Retina (tissue), 1 donor: ENCODE results near the gene SYNE4.
"Not testable (repeated sequence)": the region's sequence is repeated elsewhere in the genome, so short reads cannot be mapped to it uniquely, and the experiment has no call there.

ENCODE experiments used
- DNase-seq: peaks from one replicate; pipeline ENCODE4 v3.0.0-alpha.2; 2016

SYNE4 gene, protein sequence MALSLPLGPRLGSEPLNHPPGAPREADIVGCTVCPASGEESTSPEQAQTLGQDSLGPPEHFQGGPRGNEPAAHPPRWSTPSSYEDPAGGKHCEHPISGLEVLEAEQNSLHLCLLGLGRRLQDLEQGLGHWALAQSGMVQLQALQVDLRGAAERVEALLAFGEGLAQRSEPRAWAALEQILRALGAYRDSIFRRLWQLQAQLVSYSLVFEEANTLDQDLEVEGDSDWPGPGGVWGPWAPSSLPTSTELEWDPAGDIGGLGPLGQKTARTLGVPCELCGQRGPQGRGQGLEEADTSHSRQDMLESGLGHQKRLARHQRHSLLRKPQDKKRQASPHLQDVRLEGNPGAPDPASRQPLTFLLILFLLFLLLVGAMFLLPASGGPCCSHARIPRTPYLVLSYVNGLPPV

DNA sequence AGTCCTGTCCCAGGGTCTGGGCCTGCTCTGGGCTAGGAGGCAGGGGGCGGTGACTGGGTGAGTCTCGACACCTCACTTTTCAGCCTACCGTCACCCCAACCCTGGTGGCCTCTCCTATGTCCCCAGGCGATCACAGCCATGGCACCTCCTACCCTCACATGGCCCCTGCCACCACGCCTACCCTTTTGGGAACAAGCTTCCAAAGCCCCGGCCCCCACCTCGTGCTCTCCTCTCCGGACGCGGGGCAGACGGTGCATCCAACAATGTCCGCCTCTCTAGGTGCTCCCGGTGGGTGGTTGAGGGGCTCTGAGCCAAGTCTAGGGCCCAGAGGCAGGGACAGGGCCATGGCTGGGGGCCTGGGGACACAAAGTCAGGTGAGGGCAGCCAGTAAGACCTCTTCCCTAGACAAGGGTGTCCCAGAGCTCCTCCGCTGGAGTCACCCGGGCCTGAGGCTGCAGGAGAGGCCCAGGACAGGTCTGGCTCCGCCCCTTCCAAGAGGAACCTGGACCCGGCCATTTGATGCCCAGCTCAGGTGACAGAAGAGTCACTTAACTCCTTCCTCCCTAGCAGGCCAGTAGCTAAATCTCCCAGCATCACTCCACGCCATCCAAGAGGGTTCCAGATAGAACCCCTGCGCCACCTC, at the start of gene SYNE4:
Gene SYNE4 (minus strand): TSS at position 478 of the 643 bp plus-strand sequence. CDS start 132 bp downstream, at position 346.
- no peak for DNase-seq

DNA sequence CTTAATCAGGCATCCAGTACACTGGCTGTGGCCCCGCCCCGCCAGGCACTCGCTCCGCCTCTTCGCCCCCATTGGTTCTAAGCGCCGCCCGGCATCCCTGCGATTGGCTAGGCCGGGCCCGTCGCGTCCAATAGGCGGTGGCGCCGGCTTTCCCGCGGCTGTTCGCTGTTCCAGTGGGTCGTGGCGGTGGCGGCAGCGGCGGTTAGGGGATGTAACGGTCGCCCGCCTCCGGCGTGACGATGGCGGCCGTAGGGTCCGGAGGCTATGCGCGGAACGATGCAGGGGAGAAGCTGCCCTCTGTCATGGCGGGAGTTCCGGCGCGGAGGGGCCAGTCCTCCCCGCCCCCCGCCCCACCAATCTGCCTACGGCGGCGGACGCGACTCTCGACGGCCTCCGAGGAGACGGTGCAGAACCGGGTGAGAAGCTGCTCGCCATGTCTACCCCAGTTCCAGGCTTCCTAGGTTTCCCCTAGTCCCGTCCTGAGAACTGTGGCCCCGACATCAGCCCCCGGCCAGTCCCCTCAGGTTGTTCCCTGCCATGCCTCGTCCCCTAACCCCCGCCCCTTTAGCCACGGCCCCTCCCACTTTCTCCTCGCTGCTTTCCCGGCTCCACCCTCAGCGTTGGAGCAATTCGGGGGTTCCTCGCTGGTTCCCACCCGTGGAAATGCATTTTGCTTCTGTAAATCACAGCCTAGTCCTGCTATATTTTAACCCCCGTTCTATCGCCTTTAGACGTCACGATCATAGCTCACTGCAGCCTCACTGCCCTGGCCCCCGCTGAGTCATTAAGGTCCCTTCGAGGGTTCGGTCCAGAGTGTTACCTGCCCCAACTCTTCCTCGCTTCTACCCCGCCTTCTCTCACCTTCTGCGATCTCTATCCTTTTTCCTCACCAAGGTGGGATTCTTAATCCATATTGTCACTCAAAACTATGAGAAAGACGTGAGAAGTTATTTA, 46.4 kb upstream of the SYNE4 start, which contains the start of gene WDR62:
Gene WDR62 (plus strand): TSS at position 165 of the 954 bp plus-strand sequence. CDS start 75 bp downstream, at position 240.
- peak; percentile 99 for DNase-seq

DNA sequence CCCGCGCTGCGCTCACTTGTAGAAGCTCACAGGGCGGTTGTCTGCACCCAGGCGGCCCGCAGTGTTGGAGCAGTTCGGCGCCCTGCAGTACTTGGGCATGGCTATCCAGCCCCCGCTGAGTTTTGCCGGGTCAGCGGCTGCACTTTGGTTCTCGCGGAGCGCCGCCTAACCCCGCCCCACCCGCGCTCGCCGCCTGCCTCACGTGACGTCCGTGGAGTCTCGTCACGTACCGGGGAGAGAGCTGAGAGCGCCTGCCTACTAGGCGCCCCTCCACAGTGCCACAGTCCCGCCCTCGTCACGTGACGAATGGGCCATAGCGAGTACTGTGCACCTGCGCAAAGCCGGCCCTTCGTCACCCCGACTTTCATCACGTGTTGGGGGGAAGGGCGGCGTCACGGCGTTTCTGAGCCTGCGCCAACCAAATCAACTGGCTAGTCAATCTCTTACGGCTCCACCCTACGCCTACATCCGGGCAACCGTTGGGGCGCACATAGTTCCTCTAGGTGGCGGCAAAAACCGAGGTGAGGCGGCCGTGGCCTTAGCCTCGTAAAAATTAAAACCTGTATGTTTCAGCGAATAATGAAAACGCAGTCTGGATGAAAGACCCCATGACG, 45.6 kb upstream of the SYNE4 start, which contains the start of gene THAP8:
Gene THAP8 (minus strand): TSS at position 167 of the 614 bp plus-strand sequence. CDS start 68 bp downstream, at position 99.
- peak; percentile 100 for DNase-seq

DNA sequence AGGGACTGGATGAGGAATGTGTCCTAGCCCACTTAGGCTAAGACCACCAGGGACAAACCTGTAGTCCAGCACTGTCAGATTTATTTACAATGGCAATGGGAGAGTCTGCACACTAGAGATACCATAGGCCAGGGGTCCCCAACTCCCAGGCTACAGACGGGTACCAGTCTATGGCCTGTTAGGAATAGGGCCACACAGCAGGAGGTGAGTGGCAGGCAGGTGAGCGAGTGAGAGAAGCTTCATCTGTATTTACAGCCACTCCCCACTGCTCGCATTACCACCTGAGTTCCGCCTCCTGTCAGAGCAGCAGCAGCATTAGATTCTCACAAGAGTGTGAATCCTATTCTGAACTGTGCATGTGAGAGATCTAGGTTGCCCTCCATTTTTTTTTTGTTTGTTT, 43.0 kb upstream of the SYNE4 start:
- DNase-seq, result no peak

DNA sequence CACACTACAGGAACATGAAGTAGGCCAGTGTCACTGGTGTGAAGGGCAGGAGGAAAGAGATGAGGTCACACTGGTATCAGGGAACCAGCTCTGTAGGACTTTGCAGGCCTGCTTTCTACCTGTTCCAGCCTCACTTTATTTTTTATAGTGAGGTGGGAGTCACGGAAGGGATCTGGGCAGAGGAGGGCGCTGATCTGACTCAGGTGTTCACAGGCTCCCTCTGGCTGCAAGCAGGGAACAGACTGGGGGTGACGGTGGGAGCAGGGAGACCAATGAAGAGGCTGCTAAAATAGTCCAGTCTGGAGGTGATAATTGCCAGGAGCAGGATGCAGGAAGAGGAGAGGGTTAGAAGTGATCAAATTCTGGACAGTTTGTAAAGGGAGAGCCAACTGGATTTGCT, 42.6 kb upstream of the SYNE4 start:
- no peak for DNase-seq

DNA sequence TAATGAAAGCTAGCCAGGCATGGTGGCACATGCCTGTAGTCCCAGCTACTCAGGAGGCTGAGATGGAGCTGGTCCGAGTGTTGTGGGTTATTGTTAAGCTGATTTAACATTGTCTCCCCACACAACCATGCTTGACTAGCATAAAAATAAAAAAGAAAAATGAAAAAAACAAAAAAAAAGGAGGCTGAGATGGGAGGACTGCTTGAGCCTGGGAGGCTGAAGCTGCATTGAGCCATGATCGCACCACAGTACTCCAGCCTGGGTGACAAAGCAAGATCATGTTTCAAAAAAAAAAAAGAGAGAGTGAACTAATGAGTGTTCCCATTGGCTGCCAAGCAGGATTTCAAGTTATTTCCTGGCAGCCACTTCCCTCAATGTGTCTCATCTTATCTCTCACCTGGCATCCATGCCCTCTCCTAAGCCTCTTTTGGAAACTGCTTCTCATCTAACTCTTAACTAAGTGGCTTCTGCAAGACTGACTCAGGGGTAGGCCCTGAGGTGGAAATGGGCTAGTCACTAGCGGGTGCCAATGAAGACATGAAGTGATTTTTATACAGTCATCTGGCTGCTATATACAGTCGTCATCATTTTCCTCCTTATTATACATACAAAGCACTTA, 40.6 kb upstream of the SYNE4 start:
- no peak for DNase-seq

DNA sequence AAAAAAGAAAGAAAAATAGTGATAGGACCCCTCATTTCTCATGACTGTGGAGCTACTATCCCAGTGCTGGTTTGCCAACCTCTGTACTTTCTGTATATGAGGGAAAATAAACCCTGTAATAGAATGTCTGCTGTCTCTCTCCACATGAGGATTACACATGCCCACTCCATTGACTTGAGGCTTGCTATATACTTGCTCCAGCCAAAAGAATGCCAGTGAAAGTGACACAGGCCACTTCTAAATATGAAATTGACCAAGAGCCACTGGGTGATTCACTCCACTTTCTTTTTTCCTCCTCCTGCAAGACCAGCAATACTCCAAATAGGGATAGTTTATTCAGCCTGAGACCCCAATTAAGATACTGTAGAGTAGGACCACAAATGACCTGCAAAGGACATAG, 39.2 kb upstream of the SYNE4 start:
- DNase-seq, result no peak

DNA sequence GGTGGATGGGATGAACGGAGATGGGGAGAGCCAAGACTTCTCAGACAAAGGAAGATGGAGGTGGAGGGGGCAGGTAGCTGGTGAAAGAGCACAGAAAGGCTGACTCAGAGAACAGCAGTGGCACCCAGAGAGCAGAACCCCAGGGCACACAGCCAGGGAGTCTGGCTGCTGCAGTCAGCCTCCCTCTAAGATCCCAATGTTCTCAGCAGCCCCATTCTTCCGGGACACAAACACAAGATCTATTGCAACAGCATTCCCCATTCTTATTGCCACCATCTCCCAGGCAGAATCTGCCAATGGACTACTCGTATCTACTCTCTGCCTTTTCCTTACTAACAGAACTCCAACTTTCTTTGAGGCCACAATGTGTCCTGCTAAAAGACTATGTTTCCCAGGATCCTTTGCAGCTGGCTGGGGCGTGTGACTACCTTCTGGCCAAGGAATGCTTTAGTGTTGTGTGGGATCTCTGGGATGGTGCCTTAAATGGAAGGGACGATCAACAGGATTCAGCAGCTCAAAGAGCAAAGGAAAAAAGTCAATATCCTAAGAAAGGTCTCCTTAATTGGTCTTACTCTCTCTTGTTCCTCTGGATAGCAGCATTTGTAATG, 37.9 kb upstream of the SYNE4 start:
- no peak for DNase-seq

DNA sequence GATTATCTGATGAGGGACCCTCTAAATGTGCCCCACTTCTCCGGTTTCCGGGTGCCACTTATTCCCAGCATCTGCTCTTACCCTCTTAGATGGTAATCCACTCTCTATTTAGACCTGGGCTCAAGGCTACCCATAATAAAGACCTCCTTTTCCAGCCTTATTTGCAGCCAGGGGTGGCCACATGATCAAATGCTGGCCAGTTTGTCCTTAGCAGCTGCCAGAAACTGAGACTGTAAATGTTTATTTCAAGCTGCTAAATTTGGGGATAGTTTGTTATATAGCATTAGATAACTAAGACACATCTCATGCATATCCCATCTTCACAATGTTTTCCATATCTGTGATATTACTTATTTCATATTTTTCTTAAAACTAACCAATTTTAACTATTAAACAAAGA, 35.3 kb upstream of the SYNE4 start:
- no peak for DNase-seq

DNA sequence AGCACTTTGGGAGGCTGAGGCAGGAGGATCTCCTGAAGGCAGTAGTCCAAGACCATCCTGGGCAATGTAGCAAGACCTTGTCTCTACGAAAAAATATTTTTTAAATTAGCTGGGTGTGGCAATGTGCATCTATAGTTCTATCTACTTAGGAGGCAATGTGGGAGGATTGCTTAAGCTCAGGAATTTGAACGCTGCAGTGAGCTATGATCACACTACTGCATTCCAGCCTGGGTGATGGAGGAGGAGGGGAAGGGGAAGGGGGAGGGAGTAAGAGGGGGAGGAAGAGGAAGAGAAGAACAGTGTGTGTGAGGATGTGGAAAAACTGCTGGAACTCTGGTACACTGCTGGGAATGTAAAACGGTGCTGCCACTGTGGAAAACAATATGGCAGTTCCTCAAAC, 33.2 kb upstream of the SYNE4 start:
- no peak for DNase-seq

DNA sequence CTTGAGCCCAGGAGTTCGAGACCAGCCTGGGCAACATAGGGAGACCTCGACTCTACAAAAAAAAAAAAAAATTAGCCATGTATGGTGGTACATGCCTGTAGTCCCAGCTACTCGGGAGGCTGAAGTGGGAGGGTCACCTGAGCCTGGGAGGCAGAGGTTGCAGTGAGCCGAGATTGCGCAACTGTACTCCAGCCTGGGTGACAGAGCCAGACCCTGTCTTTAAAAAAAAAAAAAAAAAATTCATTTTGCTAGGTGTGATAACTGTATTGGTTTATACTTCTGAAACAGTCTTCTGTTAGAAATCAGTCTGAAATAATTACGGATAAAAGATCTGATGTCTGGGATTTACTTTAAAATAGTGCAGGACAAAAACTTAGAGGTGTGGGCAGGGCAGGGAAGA, 32.5 kb upstream of the SYNE4 start:
- DNase-seq, result not testable (repeated sequence)

DNA sequence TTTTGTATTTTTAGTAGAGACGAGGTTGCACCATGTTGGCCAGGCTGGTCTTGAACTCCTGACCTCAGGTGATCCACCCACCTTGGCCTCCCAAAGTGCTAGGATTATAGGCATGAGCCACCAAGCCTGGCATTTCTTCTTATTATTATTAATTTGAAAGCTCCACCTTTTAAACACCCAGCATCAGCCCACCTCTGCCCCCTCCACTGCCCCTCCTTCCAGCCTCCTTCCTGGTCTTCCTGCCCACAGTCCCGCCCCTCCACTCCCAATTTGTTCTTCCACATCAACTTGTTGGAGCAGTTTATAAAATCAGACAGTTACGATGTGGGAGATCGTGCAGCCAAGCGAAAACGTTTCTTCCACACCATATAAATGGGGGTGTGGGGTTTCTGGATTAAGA, 31.9 kb upstream of the SYNE4 start:
- DNase-seq, result no peak

DNA sequence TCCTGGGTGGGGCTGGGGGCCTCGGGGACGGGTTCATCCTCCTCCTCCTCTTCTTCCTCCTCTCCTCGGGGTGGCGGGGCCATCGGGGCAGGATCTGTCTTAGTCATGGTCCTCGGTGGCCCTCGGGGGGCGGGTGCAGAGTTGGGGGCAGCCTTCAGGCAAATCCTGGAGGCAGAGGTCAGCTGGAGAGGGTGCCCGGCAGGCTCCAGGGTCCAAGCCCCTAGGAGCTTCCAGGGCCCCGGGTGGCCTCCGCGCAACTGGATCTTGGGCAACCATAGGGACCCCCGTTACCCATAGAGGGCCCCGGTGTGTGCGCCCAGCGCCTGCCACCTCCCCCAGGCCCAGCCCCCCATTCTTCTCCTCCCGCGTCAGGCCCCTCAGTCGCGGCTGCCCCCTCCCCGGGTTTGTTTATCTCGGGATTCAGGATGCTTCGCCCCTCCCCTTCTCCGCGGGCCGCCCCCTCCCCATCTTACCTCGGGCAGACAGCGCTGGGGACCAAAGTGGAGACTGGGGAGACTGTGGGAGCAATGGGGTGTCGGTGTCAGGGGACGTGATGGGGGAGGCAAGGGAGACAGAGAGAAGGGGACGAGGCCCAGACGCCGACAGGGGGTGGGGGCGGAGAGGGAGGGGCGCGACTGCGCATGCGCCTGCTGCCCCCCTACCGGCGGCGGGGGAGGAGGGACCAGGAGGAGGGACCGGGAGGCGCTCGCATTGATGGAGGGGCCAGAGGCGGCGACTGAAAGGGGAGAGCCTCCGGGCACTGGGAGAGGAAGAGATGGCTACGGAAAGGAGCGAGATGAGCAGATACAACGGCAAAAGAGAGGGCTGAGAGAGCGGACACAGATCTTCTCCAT, 23.9 kb upstream of the SYNE4 start, which contains the start of gene CLIP3:
Gene CLIP3 (minus strand): TSS at position 623 of the 854 bp plus-strand sequence. CDS start 516 bp downstream, at position 107.
- peak; percentile 79 for DNase-seq

DNA sequence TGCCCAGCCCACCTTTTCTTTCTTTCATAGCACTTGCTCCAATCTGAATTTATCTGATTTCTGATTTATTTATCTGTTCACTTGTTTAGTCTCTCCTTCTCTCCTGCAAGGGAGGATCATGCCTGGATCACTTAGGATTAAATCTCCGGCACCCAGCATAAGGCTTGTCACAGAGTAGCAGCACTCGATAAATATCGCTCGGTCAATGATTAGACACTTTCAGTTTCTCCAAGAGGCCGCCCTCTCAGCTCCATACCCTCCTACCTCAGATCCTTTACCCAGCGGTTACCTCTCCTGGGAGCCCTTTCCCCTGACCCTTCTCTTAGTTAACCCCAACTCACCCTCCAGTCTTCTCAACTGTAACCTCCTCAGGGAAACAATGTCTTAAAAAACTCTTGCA, 22.7 kb upstream of the SYNE4 start:
- no peak for DNase-seq

DNA sequence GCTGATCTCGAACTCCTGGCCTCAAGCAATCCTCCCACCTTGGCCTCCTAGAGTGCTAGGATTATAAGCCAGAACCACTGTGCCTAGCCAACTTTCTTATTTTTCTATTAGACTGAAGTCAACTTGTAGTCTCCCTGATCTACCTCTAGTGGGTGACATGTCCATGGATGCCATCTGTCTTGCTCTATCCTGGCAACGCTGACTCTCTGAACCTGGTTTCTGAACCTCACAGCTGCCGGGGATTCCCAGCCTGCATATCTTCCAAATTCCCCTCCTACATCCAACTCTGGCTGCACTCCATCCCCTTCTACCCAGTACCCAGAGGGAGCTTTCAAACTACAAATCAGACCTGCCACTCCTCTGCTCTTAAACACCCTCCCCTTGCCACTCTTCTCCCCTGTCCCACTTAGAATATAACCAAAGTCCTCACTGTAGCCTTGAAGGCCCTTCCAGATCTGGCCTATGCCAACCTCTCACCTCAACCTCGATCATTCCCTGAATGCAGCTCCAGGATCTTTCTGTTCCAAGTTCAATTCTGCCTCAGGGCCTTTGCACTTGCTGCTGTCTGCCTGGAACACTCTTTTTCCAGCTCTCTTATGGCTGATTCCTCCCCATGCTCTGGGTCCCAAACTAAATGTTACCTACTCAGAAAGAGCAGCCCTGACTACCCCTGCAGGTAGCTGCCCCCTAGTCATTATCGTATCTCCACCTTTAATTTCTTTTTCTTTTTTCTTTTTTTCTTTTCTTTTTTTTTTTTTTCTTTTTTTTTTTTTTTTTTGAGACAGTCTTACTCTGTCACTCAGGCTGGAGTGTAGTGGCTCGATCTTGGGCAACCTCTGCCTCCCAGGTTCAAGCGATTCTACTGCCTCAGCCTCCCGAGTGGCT, 21.9 kb upstream of the SYNE4 start:
- no peak for DNase-seq

DNA sequence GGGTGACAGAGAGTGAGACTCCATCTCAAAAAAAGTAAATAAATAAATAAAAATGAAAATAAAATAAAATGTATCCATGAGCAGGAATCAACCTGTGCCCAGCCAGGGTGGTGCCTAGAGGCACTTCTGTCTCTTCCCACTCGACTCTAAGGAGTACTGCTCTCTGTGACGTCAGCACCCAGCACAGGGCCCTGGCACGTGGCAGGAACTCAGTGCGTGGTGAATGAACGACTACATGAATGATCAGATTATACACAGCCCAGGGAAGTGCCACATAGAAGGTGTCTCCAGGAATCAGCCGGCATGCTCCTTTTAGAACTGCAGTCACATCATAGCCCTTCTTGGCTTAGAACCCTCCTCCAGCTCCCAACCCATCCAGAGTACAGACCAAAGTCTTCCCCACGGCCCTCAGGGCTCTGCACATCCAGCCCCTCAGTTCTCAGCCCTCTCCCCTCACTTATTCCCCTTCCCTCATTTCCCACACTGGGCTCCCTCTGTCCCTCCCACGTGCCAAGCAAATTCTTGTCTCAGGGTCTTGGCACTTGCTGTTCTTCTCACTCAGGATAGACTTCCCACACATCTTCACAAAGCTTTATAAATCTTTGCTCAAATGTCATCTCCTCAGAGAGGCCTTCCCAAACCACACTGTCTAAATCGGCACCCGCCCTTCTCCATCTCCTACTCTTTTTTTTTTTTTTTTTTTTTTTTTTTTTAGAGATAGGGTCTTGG, 19.9 kb upstream of the SYNE4 start:
- DNase-seq, result no peak

DNA sequence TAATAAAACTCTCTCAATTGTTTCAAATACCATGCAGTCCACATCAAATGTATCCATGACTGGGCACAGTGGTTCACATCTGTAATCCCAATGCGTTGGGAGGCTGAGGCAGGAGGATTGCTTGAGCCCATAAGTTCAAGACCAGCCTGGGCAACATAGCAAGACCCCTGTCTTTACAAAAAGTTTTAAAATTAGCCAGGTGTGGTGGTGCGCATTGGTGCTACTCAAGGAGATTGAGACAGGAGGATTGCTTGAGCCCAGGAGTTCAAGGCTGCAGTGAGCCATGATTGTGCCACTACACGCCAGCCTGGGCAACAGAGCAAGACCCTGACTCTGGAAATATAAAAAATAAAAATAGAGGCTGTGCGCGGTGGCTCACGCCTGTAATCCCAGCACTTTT, 19.1 kb upstream of the SYNE4 start:
- no peak for DNase-seq

DNA sequence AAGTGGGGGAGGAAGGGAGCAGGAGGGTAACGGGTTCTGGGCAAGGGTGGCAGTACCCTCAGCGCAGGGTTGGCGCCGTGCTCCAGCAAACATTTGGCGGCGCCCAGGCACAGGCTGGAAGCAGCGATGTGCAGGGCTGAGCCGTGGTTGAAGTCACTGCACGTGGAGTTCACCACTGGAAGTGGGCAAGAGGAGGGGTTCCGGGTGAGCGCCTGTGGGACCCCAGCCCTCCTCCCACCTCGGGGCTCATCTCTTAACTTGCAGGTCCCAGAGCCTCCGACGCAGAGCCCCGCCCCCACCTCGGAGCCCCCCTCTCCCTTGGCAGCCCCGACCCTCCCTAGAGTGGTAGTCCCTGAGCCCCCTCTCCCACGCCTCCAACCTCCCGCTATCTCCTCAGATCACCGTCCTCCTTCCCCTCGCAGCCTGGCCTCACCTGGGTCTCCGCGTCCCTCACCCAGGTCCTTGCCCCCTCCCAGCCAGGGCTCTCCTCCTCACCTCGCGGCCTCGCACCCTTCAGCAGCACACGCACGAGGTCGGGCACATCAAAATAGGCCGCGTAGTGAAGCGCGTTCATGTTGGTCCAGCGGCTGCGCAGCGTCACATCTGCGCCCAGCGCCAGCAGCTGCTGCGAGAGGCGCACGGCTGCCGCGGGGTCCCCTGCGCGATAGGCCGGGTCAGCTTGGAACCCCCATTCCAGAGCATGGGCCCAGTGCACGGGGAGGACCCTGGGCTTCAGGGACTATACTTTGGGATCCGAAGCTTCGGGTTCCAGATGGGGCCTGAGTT, 17.7 kb upstream of the SYNE4 start:
- no peak for DNase-seq
